GM12865 (cell line): ENCODE results near the gene IGFBP3.

ENCODE experiments used
- DNase-seq: peaks from one replicate; pipeline ENCODE4 v3.0.0; 2010; ENCODE audit warnings: low read depth
- H3K4me3 ChIP-seq: 2 replicates; pipeline ENCODE4 v1.5.1; 2011; ENCODE audit warnings: mild to moderate bottlenecking, low read depth, low read length, control low read depth
- TF ChIP-seq, protein P1 (sequence below): IDR thresholded peaks from 2 replicates; pipeline ENCODE4 v1.5.1; 2011; ENCODE audit warnings: low read length, control low read depth, low read depth, inconsistent platforms; ENCODE audit not compliant: insufficient read depth; ENCODE audit errors: missing control alignments

IGFBP3 gene

DNA sequence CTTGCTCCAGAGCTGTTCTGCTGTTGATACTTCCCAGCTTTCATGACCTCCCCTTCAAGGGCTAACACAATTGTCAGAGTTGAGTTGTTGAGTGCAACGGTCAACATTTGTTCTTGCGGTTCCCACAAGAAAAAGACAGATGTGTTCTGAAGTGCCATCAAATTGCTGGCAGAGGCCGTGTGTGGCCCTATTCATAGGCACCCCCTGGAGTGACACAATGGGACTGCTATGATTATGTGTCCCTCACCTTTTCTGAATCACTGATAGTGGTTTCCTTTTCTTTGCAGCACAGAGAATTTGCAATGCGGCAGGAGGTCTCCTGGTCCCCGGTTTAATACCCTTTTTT, 38.6 kb downstream of the IGFBP3 start:
- DNase-seq: no peak
- TF ChIP-seq, protein P1, sequence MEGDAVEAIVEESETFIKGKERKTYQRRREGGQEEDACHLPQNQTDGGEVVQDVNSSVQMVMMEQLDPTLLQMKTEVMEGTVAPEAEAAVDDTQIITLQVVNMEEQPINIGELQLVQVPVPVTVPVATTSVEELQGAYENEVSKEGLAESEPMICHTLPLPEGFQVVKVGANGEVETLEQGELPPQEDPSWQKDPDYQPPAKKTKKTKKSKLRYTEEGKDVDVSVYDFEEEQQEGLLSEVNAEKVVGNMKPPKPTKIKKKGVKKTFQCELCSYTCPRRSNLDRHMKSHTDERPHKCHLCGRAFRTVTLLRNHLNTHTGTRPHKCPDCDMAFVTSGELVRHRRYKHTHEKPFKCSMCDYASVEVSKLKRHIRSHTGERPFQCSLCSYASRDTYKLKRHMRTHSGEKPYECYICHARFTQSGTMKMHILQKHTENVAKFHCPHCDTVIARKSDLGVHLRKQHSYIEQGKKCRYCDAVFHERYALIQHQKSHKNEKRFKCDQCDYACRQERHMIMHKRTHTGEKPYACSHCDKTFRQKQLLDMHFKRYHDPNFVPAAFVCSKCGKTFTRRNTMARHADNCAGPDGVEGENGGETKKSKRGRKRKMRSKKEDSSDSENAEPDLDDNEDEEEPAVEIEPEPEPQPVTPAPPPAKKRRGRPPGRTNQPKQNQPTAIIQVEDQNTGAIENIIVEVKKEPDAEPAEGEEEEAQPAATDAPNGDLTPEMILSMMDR: no peak
- no peak overlapping the region for H3K4me3 ChIP-seq

DNA sequence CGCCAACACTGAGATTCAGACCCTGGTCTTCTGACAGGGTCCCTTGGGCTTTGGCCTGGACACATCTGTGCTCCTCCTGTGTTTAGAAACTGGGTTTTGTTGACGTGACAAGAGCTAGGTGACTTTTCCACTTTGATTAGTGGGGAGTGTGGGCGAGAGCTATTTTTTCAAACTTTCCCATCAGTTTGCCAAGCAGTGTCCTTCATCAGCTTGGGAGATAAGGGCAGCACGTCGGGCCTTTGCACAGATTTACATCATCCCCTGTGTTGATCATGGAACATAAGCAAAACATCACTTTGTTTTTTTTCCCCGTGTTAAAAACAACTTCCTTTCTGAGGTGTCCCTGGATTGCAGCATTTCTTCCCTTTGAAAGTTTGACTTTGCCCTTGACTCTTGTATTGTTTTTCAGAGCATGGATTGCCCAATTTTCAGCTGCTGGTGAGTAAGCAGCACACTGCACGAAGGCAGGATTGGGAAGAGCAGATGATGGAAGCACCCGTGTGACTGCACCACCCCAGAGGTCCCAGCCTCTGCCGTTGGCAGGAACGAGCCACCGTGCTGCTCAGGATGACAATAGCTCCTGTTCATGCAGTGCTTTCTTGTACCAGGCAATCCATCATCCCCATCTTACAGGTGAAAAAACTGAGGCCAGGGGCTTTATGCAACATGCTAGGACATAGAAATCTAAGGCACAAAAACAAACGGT, 39.2 kb downstream of the IGFBP3 start:
- H3K4me3 ChIP-seq: no peak overlapping the region
- TF ChIP-seq, protein P1: no peak
- DNase-seq: no peak

GRCh38 chr7:45881280-45881758, 39.8 kb downstream of the IGFBP3 start:
- DNase-seq: no peak
- no peak overlapping the region for H3K4me3 ChIP-seq
- TF ChIP-seq, protein P1: no peak

DNA sequence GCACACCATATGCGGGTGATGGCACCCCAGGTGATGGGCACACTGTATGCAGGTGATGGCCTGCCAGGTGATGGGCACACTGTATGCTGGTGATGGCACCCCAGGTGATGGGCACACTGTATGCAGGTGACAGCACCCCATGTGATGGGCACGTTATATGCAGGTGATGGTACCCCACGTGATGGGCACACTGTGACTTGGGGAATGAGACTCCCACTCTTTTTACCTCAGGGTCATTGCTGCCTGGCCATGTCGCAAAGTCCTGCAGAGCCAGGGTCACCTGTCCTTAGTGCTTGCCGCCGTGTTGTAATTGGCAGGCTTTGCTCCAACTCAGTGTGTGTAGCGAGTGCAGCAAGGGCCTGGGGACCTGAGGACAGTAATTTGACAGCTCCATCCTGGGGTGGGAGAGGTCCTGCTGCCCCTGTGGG, 40.6 kb downstream of the IGFBP3 start:
- DNase-seq: no peak
- H3K4me3 ChIP-seq: no peak overlapping the region
- TF ChIP-seq, protein P1: no peak

DNA sequence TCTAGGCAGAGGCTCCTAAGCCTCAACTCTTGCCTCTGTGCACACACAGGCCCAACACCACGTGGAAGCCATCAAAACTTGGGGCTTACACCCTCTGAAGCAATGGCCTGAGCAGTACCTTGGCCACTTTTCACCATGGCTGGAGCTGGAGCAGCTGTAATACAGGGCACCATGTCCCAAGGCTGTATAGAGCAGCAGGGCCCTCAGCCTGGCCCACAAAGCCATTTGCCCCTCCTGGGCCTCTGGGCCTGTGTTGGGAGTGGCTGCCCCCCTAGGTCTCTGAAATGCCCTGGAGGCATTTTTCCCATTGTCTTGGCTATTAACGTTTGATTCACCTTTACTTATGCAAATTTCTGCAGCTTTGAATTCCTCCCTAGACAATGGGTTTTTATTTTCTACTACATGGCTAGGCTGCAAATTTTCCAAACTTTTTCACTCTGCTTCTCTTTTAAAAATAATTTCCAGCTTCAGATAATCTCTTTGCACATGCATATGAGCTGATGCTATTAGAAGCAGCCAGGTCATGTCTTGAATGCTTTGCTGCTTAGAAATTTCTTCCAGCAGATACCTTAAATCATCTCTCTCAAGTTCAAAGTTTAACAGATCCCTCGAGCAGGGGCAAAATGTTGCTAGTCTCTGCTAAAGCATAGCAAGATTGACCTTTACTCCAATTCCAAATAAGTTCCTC, 42.5 kb downstream of the IGFBP3 start:
- no peak for DNase-seq
- H3K4me3 ChIP-seq: no peak overlapping the region
- TF ChIP-seq, protein P1: no peak

- TF ChIP-seq, protein P1: no peak
- no peak overlapping the region for H3K4me3 ChIP-seq
- DNase-seq: no peak
These were observed 44.6 kb downstream of the IGFBP3 start for GRCh38 chr7:45876519-45876918.
